Hepatocyte (in vitro differentiated cells): ENCODE measurements around the gene IMPDH2.

Experiments used
- EZH2 ChIP-seq: fragments of 200-600 bp; sonication (generic); IDR thresholded peaks from 2 replicates; pipeline ENCODE4 v1.6.1; 2016; ENCODE audit warnings: antibody characterized with exemption, mild to moderate bottlenecking, borderline replicate concordance
- EZH2phosphoT487 ChIP-seq: fragments of 200-600 bp; sonication (generic); IDR thresholded peaks from one replicate; pipeline ENCODE4 v1.6.1; 2018; ENCODE audit warnings: antibody characterized with exemption, mild to moderate bottlenecking, low read depth, moderate library complexity; ENCODE audit not compliant: unreplicated experiment, severe bottlenecking
- TF ChIP-seq, protein P1 (sequence below): fragments of 200-600 bp; sonication (generic); IDR thresholded peaks from 2 replicates; pipeline ENCODE4 v1.5.1; 2016; ENCODE audit warnings: antibody characterized with exemption, mild to moderate bottlenecking; ENCODE audit not compliant: poor library complexity

DNA sequence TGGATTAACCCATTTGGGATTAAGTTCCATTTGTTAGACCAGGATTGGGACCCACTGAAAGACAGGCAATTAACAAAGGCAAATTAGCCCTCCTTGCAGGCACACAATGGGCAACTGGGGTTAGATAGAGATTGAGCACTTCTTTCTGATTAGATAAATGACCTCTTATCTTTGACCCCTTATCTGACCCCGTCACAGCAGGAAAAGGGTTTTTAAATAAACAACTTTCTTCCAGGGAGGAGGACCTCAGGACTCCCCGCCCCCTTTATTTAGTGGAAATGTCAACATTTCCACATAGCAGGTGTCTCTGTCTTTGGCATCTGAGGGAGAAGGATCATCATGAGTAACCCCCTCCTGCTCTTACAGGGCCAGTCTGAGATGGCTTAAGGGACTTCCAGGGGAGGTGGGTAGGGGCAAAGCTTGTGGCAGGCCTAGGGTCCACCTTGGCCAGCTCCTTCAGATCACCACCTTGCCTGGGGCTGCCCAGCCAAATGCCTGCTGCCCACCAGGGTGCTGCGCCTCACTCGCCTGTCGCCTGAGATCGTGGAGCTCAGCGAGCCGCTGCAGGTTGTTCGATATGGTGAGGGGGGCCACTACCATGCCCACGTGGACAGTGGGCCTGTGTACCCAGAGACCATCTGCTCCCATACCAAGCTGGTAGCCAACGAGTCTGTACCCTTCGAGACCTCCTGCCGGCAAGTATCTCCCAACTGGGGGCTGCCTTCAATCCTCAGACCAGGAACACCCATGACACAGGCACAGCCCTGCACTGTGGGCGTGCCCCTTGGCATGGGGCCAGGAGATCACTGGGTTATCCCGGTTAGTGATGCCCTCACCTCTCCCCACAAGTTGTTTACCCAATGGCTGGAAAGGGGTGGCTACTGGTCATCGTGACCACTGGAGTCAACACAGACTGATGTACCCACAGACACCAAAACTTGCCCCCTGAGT is 24.6 kb downstream of the IMPDH2 start:
- TF ChIP-seq EZH2phosphoT487: no peak
- TF ChIP-seq EZH2: no peak
- TF ChIP-seq, protein P1, sequence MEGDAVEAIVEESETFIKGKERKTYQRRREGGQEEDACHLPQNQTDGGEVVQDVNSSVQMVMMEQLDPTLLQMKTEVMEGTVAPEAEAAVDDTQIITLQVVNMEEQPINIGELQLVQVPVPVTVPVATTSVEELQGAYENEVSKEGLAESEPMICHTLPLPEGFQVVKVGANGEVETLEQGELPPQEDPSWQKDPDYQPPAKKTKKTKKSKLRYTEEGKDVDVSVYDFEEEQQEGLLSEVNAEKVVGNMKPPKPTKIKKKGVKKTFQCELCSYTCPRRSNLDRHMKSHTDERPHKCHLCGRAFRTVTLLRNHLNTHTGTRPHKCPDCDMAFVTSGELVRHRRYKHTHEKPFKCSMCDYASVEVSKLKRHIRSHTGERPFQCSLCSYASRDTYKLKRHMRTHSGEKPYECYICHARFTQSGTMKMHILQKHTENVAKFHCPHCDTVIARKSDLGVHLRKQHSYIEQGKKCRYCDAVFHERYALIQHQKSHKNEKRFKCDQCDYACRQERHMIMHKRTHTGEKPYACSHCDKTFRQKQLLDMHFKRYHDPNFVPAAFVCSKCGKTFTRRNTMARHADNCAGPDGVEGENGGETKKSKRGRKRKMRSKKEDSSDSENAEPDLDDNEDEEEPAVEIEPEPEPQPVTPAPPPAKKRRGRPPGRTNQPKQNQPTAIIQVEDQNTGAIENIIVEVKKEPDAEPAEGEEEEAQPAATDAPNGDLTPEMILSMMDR: no peak
